Heart left ventricle (tissue), 13 donors: Measurements from ENCODE around the gene ZNF830.

Source experiments
- POLR2A ChIP-seq, 2 donors: fragments of 450-650 bp; IDR thresholded peaks; one replicate each; pipeline ENCODE4 v1.6.1; 2017; ENCODE audit warnings: antibody characterized with exemption in 2 of 2, mild to moderate bottlenecking in 2 of 2, moderate library complexity in 2 of 2
- TF ChIP-seq, protein P1 (sequence below), 12 donors: fragments of 200-600 bp; sonication (generic) in 4 of 12; IDR thresholded peaks; one replicate each; pipeline versions ENCODE4 v1.5.0 to v1.8.0; 2018 to 2022; ENCODE audit warnings: antibody characterized with exemption in 12 of 12, mild to moderate bottlenecking in 5 of 12
- donor health status: ischemic (EF 13 %, LVEDD 7.1; RV severe dilation, severe dysfunction).
- donor health status: DM: no; HTN: yes; CAD: no.
- donor health status: DM: no; HTN: no; CAD: no.
- donor health status: ischemic (EF 25% LVEDD 6.9; RV normal size, moderate dysfunction).
- donor health status: ischemic (EF 25% LVEDD 5.7; RV mildly dilated, moderate dysfunction).
- donor health status: ischemic (EF 35%, LVEDD 5.7; RV mildly dilated, moderate dysfunction).
- donor health status: nonischemic (EF 11% LVEDD 7.7; RV severe dilation, severe dysfunction).
- donor health status: DM: yes; HTN: yes; CAD: no.
- donor health status: PGD.
- donor health status: ischemic (EF 29% LVEDD 5.4; RV normal size, mild dysfunction).
- donor health status: nonischemic (EF 23%, LVEDD 6.1; RV moderate dilation, normal function).

GRCh38 chr17:34996422-34997285 is 35.3 kb downstream of the ZNF830 start:
- TF ChIP-seq, protein P1, sequence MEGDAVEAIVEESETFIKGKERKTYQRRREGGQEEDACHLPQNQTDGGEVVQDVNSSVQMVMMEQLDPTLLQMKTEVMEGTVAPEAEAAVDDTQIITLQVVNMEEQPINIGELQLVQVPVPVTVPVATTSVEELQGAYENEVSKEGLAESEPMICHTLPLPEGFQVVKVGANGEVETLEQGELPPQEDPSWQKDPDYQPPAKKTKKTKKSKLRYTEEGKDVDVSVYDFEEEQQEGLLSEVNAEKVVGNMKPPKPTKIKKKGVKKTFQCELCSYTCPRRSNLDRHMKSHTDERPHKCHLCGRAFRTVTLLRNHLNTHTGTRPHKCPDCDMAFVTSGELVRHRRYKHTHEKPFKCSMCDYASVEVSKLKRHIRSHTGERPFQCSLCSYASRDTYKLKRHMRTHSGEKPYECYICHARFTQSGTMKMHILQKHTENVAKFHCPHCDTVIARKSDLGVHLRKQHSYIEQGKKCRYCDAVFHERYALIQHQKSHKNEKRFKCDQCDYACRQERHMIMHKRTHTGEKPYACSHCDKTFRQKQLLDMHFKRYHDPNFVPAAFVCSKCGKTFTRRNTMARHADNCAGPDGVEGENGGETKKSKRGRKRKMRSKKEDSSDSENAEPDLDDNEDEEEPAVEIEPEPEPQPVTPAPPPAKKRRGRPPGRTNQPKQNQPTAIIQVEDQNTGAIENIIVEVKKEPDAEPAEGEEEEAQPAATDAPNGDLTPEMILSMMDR (IDR thresholded peaks at IDR 0.05), result no peak
- no peak for TF ChIP-seq POLR2A (IDR thresholded peaks at IDR 0.05)
